Liver (tissue), 9 donors: Measurements from ENCODE around the gene IQCC. TPM values are rescaled to one million over a fixed set of nuclear protein-coding genes. Genes with fewer than 3 reads are reported as not detected.
A peak's percentile ranks its signal among the peaks of the same experiment; 100 is the strongest.

Experiments
- DNase-seq: peaks from one replicate; pipeline ENCODE4 v3.0.0-alpha.2; 2017; ENCODE audit warnings: low spot score
- H3K27ac ChIP-seq, 2 donors: one replicate each; pipeline ENCODE4 v1.7.0; 2013; ENCODE audit warnings: inconsistent platforms in 2 of 2, low read length in 2 of 2, control low read depth in 1 of 2, low read depth in 1 of 2, mild to moderate bottlenecking in 1 of 2
- H3K27me3 ChIP-seq, 4 donors: one replicate each; pipeline versions ENCODE4 v1.6.1 to v1.7.0; 2013; ENCODE audit warnings: low read length in 3 of 4, inconsistent platforms in 1 of 4, mild to moderate bottlenecking in 1 of 4, moderate library complexity in 1 of 4; ENCODE audit not compliant: control insufficient read depth in 4 of 4, insufficient read depth in 4 of 4
- H3K36me3 ChIP-seq, 4 donors: one replicate each; pipeline versions ENCODE4 v1.6.1 to v1.7.0; 2013; ENCODE audit warnings: low read length in 3 of 4, mild to moderate bottlenecking in 3 of 4, low read depth in 1 of 4, moderate library complexity in 1 of 4; ENCODE audit not compliant: control insufficient read depth in 4 of 4, insufficient read depth in 3 of 4
- H3K4me1 ChIP-seq, 4 donors: one replicate each; pipeline versions ENCODE4 v1.6.1 to v1.7.0; 2013; ENCODE audit warnings: low read length in 3 of 4, mild to moderate bottlenecking in 3 of 4, moderate library complexity in 1 of 4; ENCODE audit not compliant: control insufficient read depth in 4 of 4, insufficient read depth in 4 of 4
- H3K4me3 ChIP-seq, 3 donors: one replicate each; pipeline versions ENCODE4 v1.6.1 to v1.7.0; 2013; ENCODE audit warnings: low read length in 3 of 3, control low read depth in 1 of 3, low read depth in 1 of 3, mild to moderate bottlenecking in 1 of 3
- H3K9ac ChIP-seq, 2 donors: one replicate each; pipeline ENCODE4 v1.7.0; 2013; ENCODE audit warnings: low read length in 2 of 2, mild to moderate bottlenecking in 2 of 2, moderate library complexity in 2 of 2, control low read depth in 1 of 2, low read depth in 1 of 2
- H3K9me3 ChIP-seq, 4 donors: one replicate each; pipeline versions ENCODE4 v1.6.1 to v1.7.0; 2013; ENCODE audit warnings: low read length in 3 of 4; ENCODE audit not compliant: control insufficient read depth in 4 of 4
- EGR1 ChIP-seq, 2 donors: IDR thresholded peaks; 2 replicates each; pipeline ENCODE4 v1.6.1; 2016 to 2018; ENCODE audit warnings: antibody characterized with exemption in 2 of 2, low read depth in 2 of 2
- FOXA2 ChIP-seq: IDR thresholded peaks from 2 replicates; pipeline ENCODE4 v1.6.1; 2016; ENCODE audit warnings: antibody characterized with exemption
- GABPA ChIP-seq, 2 donors: IDR thresholded peaks in 1 of 2; conservative IDR thresholded peaks in 1 of 2; 2 replicates each; pipeline ENCODE4 v1.6.1; 2016; ENCODE audit warnings: antibody characterized with exemption in 2 of 2, mild to moderate bottlenecking in 1 of 2, moderate library complexity in 1 of 2
- HNF4A ChIP-seq, 2 donors: conservative IDR thresholded peaks; 2 replicates each; pipeline ENCODE4 v1.6.1; 2016; ENCODE audit warnings: antibody characterized with exemption in 2 of 2, mild to moderate bottlenecking in 2 of 2
- HNF4G ChIP-seq: IDR thresholded peaks from 2 replicates; pipeline ENCODE4 v1.6.1; 2016; ENCODE audit warnings: antibody characterized with exemption
- JUND ChIP-seq, 2 donors: IDR thresholded peaks; 2 replicates each; pipeline ENCODE4 v1.6.1; 2016; ENCODE audit warnings: antibody characterized with exemption in 2 of 2
- NR2F2 ChIP-seq: IDR thresholded peaks from 2 replicates; pipeline ENCODE4 v1.6.1; 2016; ENCODE audit warnings: antibody characterized with exemption
- RAD21 ChIP-seq, 2 donors: IDR thresholded peaks; 2 replicates each; pipeline ENCODE4 v1.6.1; 2016; ENCODE audit warnings: antibody characterized with exemption in 2 of 2, mild to moderate bottlenecking in 2 of 2
- RXRA ChIP-seq, 2 donors: IDR thresholded peaks; 2 replicates each; pipeline ENCODE4 v1.6.1; 2017 to 2018; ENCODE audit warnings: antibody characterized with exemption in 2 of 2, mild to moderate bottlenecking in 1 of 2
- SP1 ChIP-seq: IDR thresholded peaks from 2 replicates; pipeline ENCODE4 v1.6.1; 2018; ENCODE audit warnings: antibody characterized with exemption, mild to moderate bottlenecking
- TAF1 ChIP-seq: conservative IDR thresholded peaks from 2 replicates; pipeline ENCODE4 v1.6.1; 2016; ENCODE audit warnings: antibody characterized with exemption, mild to moderate bottlenecking
- WGBS: extraction: QIAGEN DNeasy Blood & Tissue Kit; methylation state at CpG from one replicate; pipeline ENCODE4 v1.1.7; 2013; 5-methylcytosine and 5-hydroxymethylcytosine counted together
- polyA plus RNA-seq, 2 donors: library from polyadenylated mRNA; stranded (reverse) in 1 of 2; unstranded in 1 of 2; fragments of 200-250 nt in 1 of 2; fragments of >200 nt in 1 of 2; fragmentation: Nextera tagmentation in 1 of 2; extraction: Ambion mirVana in 1 of 2; gene quantifications; one replicate each; pipeline versions ENCODE4 v1.2.1 to v1.2.3, GENCODE V29; 2013 to 2015
- total RNA-seq, 2 donors: library from RNA; depleted of rRNA; stranded (reverse); fragments of >200 nt; gene quantifications; one replicate each; pipeline ENCODE4 v1.2.3, GENCODE V29; 2014
- TF ChIP-seq, protein P1 (sequence below): fragments of 150-350 bp; IDR thresholded peaks from 2 replicates; pipeline ENCODE4 v1.5.1; 2017; ENCODE audit warnings: improper control_type of control experiment, low read depth, low read length; ENCODE audit not compliant: missing input control
- TF ChIP-seq, protein P2 (sequence below): IDR thresholded peaks from 2 replicates; pipeline ENCODE4 v1.6.1; 2016; ENCODE audit warnings: antibody characterized with exemption
- TF ChIP-seq, protein P3 (sequence below): IDR thresholded peaks from 2 replicates; pipeline ENCODE4 v1.6.1; 2016; ENCODE audit warnings: antibody characterized with exemption, mild to moderate bottlenecking
- TF ChIP-seq, protein P4 (sequence below): IDR thresholded peaks from 2 replicates; pipeline ENCODE4 v1.6.1; 2016; ENCODE audit warnings: antibody characterized with exemption
- TF ChIP-seq, protein P5 (sequence below): IDR thresholded peaks from 2 replicates; pipeline ENCODE4 v1.6.1; 2016; ENCODE audit warnings: antibody characterized with exemption
- donor health status: healthy.
- donor health status: healthy.
- donor health status: healthy.
- donor health status: healthy.
- donor health status: healthy.

IQCC gene
- total and polyA plus RNA-seq, 4 donors, result 0.42 to 2.3 (median 0.61) TPM

DNA sequence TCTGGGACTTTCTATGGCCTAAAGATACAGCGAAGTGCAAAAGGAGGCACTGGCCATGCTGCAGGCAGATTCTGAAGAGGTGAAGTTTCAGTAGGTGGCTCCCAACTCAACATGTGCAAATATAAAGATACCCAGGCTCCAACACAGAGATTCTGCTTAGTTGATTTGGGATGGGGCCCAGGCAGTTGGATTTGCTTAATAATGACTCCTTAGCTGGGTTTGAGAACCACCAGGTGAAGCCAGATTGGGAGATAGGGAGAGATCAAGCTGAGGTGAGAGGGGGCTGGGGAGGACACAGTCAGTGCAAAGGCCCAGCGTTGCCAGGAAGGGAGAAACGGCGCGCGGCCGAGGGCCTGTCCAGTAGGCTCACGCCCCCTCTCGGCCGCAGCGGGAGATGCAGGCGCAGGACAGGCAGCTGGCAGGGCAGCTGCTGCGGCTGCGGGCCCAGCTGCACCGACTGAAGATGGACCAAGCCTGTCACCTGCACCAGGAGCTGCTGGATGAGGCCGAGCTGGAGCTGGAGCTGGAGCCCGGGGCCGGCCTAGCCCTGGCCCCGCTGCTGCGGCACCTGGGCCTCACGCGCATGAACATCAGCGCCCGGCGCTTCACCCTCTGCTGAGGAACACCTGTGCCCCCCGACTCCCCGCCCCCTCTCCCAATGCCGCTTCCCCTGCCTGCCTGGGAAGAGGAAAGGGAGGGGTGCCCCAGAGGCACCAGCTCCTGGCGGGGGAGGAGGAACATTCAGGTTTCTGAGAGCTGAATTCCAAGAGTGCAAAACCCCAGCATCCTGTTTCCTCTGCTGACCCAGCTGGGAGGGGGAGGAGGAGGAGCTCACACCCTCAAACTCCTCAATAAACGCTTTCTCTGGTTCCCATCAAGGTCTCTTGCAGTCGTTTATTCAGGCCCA is 42.8 kb downstream of the IQCC start:
- H3K4me3 ChIP-seq, result no peak overlapping the region
- TF ChIP-seq SP1 (no peak), RAD21 (IDR thresholded peaks at IDR 0.05) (peak; percentile 66 to 82), RXRA (IDR thresholded peaks at IDR 0.05) (peak; percentile 36 to 59), TAF1 (no peak), JUND (IDR thresholded peaks at IDR 0.05) (no peak), GABPA (IDR thresholded peaks at IDR 0.05 in 1 of 2, conservative IDR thresholded peaks at IDR 0.05 in 1 of 2) (no peak), NR2F2 (peak; percentile 24)
- TF ChIP-seq, protein P1, sequence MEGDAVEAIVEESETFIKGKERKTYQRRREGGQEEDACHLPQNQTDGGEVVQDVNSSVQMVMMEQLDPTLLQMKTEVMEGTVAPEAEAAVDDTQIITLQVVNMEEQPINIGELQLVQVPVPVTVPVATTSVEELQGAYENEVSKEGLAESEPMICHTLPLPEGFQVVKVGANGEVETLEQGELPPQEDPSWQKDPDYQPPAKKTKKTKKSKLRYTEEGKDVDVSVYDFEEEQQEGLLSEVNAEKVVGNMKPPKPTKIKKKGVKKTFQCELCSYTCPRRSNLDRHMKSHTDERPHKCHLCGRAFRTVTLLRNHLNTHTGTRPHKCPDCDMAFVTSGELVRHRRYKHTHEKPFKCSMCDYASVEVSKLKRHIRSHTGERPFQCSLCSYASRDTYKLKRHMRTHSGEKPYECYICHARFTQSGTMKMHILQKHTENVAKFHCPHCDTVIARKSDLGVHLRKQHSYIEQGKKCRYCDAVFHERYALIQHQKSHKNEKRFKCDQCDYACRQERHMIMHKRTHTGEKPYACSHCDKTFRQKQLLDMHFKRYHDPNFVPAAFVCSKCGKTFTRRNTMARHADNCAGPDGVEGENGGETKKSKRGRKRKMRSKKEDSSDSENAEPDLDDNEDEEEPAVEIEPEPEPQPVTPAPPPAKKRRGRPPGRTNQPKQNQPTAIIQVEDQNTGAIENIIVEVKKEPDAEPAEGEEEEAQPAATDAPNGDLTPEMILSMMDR, result peak; percentile 77
- TF ChIP-seq, protein P2, sequence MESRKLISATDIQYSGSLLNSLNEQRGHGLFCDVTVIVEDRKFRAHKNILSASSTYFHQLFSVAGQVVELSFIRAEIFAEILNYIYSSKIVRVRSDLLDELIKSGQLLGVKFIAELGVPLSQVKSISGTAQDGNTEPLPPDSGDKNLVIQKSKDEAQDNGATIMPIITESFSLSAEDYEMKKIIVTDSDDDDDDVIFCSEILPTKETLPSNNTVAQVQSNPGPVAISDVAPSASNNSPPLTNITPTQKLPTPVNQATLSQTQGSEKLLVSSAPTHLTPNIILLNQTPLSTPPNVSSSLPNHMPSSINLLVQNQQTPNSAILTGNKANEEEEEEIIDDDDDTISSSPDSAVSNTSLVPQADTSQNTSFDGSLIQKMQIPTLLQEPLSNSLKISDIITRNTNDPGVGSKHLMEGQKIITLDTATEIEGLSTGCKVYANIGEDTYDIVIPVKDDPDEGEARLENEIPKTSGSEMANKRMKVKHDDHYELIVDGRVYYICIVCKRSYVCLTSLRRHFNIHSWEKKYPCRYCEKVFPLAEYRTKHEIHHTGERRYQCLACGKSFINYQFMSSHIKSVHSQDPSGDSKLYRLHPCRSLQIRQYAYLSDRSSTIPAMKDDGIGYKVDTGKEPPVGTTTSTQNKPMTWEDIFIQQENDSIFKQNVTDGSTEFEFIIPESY, result no peak
- H3K9ac ChIP-seq, result no peak overlapping the region
- H3K27me3 ChIP-seq, result no peaks in the 10 kb centered on the region
- 37% methylated on average over 31 of the region's 31 CpGs for WGBS
- H3K27ac ChIP-seq, result peak overlapping the region; percentile 63 to 66
- no peaks in the 10 kb centered on the region for H3K36me3 ChIP-seq
- peaks cover 3 to 18% (median 11%) of the 10 kb centered on the region in 4 donors for H3K4me1 ChIP-seq
- peak; percentile 82 for DNase-seq
- no peaks in the 10 kb centered on the region for H3K9me3 ChIP-seq

DNA sequence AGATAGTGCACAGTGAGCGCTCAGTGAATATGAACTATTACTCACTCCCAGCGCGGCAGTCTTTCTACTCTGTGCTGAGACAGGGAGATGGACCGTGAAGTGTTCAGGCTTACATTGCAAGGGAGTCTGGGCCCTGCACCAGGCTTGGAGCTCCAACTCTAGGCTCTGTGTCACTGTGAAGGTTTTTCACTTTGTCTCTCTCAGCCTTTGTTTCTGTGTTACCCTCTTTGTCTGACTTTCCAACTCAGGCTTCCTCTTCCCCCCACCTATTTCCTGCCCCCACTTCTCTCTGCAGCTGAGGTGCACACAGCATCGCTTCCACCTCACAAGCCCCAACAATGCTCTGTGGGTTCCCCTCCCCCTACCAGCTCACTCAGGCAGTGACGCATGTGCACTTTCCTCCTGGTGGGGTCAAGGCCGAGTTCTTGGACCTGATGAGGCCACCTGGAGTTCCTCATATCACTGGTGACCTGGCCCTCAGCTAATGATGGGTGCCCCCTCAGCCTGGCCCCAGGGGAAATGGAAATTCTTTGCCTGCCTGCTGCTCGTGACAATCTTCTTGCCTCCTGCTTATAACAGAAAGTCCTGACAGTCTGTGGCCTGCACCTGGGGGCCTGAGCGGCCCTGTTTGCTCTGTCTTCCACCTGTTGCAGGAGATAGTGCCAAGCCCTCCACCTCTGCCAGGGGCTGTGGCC is 44.5 kb downstream of the IQCC start:
- no peaks in the 10 kb centered on the region for H3K36me3 ChIP-seq
- no peaks in the 10 kb centered on the region for H3K27me3 ChIP-seq
- H3K9me3 ChIP-seq, result no peaks in the 10 kb centered on the region
- H3K4me3 ChIP-seq, result no peak overlapping the region
- DNase-seq, result peak; percentile 63
- H3K9ac ChIP-seq, result peak overlapping the region in 1 of 2 donors; percentile 77
- peaks cover 4 to 18% (median 11%) of the 10 kb centered on the region in 4 donors for H3K4me1 ChIP-seq
- 55% methylated on average over 9 of the region's 9 CpGs for WGBS
- peak overlapping the region; percentile 64 to 68 for H3K27ac ChIP-seq
- TF ChIP-seq, protein P3, sequence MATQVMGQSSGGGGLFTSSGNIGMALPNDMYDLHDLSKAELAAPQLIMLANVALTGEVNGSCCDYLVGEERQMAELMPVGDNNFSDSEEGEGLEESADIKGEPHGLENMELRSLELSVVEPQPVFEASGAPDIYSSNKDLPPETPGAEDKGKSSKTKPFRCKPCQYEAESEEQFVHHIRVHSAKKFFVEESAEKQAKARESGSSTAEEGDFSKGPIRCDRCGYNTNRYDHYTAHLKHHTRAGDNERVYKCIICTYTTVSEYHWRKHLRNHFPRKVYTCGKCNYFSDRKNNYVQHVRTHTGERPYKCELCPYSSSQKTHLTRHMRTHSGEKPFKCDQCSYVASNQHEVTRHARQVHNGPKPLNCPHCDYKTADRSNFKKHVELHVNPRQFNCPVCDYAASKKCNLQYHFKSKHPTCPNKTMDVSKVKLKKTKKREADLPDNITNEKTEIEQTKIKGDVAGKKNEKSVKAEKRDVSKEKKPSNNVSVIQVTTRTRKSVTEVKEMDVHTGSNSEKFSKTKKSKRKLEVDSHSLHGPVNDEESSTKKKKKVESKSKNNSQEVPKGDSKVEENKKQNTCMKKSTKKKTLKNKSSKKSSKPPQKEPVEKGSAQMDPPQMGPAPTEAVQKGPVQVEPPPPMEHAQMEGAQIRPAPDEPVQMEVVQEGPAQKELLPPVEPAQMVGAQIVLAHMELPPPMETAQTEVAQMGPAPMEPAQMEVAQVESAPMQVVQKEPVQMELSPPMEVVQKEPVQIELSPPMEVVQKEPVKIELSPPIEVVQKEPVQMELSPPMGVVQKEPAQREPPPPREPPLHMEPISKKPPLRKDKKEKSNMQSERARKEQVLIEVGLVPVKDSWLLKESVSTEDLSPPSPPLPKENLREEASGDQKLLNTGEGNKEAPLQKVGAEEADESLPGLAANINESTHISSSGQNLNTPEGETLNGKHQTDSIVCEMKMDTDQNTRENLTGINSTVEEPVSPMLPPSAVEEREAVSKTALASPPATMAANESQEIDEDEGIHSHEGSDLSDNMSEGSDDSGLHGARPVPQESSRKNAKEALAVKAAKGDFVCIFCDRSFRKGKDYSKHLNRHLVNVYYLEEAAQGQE, result peak; percentile 37
- TF ChIP-seq, protein P4, sequence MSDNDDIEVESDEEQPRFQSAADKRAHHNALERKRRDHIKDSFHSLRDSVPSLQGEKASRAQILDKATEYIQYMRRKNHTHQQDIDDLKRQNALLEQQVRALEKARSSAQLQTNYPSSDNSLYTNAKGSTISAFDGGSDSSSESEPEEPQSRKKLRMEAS, result no peak
- peak; percentile 48 to 65 for TF ChIP-seq HNF4A (conservative IDR thresholded peaks at IDR 0.05)
- TF ChIP-seq EGR1 (IDR thresholded peaks at IDR 0.05; ENCODE audit: low read depth in 2 of 2), result no peak
- TF ChIP-seq, protein P1, result no peak
- TF ChIP-seq HNF4G, result no peak
- TF ChIP-seq RAD21 (IDR thresholded peaks at IDR 0.05), result peak in 1 of 2 donors; percentile 15
- no peak for TF ChIP-seq TAF1
- TF ChIP-seq, protein P2, result no peak
- peak; percentile 60 for TF ChIP-seq SP1
- peak; percentile 83 for TF ChIP-seq NR2F2
- TF ChIP-seq, protein P5, sequence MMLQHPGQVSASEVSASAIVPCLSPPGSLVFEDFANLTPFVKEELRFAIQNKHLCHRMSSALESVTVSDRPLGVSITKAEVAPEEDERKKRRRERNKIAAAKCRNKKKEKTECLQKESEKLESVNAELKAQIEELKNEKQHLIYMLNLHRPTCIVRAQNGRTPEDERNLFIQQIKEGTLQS, result no peak
- no peak for TF ChIP-seq FOXA2
